ENCODE results near the gene PORCN.

Gene PORCN

GRCh38 chrX:48520976-48521352 lies 12.2 kb downstream of the PORCN start:
- TF ChIP-seq CTCF (IDR thresholded peaks at IDR 0.05) = no peak

- no peak for TF ChIP-seq CTCF (IDR thresholded peaks at IDR 0.05)
These were observed 12.8 kb downstream of the PORCN start, which contains the start of gene EBP for GRCh38 chrX:48521353-48522243. EBP (plus strand) TSS chrX:48521808; CDS start chrX:48523772, 1,964 bp downstream.

GRCh38 chrX:48522291-48522690 lies 13.5 kb downstream of the PORCN start:
- no peak for TF ChIP-seq CTCF (IDR thresholded peaks at IDR 0.05)

- TF ChIP-seq CTCF (IDR thresholded peaks at IDR 0.05) = no peak
These were observed 14.9 kb downstream of the PORCN start for GRCh38 chrX:48523682-48524081.

- no peak for TF ChIP-seq CTCF (IDR thresholded peaks at IDR 0.05)
These were observed 21.9 kb downstream of the PORCN start for GRCh38 chrX:48530736-48531135.

- no peak for TF ChIP-seq CTCF (IDR thresholded peaks at IDR 0.05)
These were observed 22.7 kb downstream of the PORCN start for GRCh38 chrX:48531358-48531959.

- TF ChIP-seq CTCF (IDR thresholded peaks at IDR 0.05) = no peak
These were observed 23.4 kb downstream of the PORCN start for GRCh38 chrX:48532161-48532560.
